Measurements from ENCODE around the gene HCRTR1.

- TF ChIP-seq POLR2A (IDR thresholded peaks at IDR 0.05; ENCODE audit: low read length) (no peak), GATA1 (IDR thresholded peaks at IDR 0.05; ENCODE audit: low read depth, low read length) (no peak)
Measured at GRCh38 chr1:31651766-31652165, 34.3 kb downstream of the HCRTR1 start.

All from erythroblast (primary cell).